HepG2 (cell line): Measurements from ENCODE around the gene SLC22A7.

ENCODE experiments used
- KDM3A ChIP-seq: IDR thresholded peaks from 2 replicates; pipeline ENCODE4 v1.6.1; 2018; ENCODE audit warnings: low read depth, missing compliant biosample characterization
- NBN ChIP-seq: fragments of 450-650 bp; conservative IDR thresholded peaks from 2 replicates; pipeline ENCODE4 v1.6.1; 2017
- POLR2A ChIP-seq, 2 experiments: IDR thresholded peaks; 2 replicates each; pipeline ENCODE4 v1.6.1; 2011; ENCODE audit warnings: low read depth in 2 of 2, low read length in 2 of 2, mild to moderate bottlenecking in 1 of 2, moderate library complexity in 1 of 2; ENCODE audit not compliant: insufficient read depth in 1 of 2

DNA sequence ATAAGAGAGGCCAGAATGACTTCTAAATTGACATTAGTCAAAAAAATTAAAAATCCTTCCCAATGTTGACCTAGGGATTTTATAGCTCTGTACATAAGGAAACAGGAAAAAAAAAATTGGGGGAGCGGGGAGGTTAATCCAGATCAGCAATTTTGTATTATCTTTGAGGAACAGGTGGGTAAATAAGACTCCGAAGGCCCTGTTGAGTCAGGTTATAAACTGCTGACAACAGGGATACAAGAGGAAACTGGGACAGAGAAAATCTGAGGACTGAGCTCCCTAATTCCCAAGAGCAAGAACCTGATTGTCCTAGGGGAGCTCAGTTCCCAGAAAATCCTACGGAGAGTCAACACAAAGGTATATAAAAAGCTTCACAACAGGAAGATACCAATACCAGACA, 37.4 kb downstream of the SLC22A7 start:
- TF ChIP-seq KDM3A (CRISPR knock-in tag) (no peak), POLR2A (IDR thresholded peaks at IDR 0.05; ENCODE audit: insufficient read depth in 1 of 2, low read depth in 2 of 2, low read length in 2 of 2) (no peak), NBN (no peak)
